HG03045 (cell line): ENCODE data around the gene THSD4.

Experiments
- ATAC-seq: cut with Tn5 transposase; IDR thresholded peaks from one replicate; pipeline ENCODE4 v1.9.1; 2021; ENCODE audit warnings: mild to moderate bottlenecking, moderate library complexity; ENCODE audit not compliant: unreplicated experiment

The THSD4 gene

GRCh38 chr15:71469413-71469812 is 354.1 kb downstream of the THSD4 start:
- ATAC-seq, result no peak

GRCh38 chr15:71471347-71471746 is 356.1 kb downstream of the THSD4 start:
- no peak for ATAC-seq

GRCh38 chr15:71472566-71472965 is 357.3 kb downstream of the THSD4 start:
- no peak for ATAC-seq

GRCh38 chr15:71473751-71474150 is 358.5 kb downstream of the THSD4 start:
- no peak for ATAC-seq

GRCh38 chr15:71476823-71477222 is 361.6 kb downstream of the THSD4 start:
- ATAC-seq, result no peak

GRCh38 chr15:71480556-71480955 is 365.3 kb downstream of the THSD4 start:
- no peak for ATAC-seq

- no peak for ATAC-seq
Observed at GRCh38 chr15:71484080-71484479, 368.8 kb downstream of the THSD4 start.

- no peak for ATAC-seq
Observed at GRCh38 chr15:71485094-71485693, 369.9 kb downstream of the THSD4 start.

GRCh38 chr15:71489570-71489969 is 374.3 kb downstream of the THSD4 start:
- ATAC-seq, result no peak

- no peak for ATAC-seq
Observed at GRCh38 chr15:71493526-71493925, 378.3 kb downstream of the THSD4 start.

GRCh38 chr15:71494563-71495397 is 379.5 kb downstream of the THSD4 start:
- no peak for ATAC-seq

- ATAC-seq, result no peak
Observed at GRCh38 chr15:71495398-71495780, 380.1 kb downstream of the THSD4 start.

- ATAC-seq, result no peak
Observed at GRCh38 chr15:71496336-71496955, 381.2 kb downstream of the THSD4 start.

GRCh38 chr15:71501344-71502076 is 386.2 kb downstream of the THSD4 start:
- no peak for ATAC-seq

GRCh38 chr15:71502077-71502432 is 386.8 kb downstream of the THSD4 start:
- ATAC-seq, result no peak

- no peak for ATAC-seq
Observed at GRCh38 chr15:71505962-71506361, 390.7 kb downstream of the THSD4 start.

GRCh38 chr15:71506946-71507345 is 391.7 kb downstream of the THSD4 start:
- ATAC-seq, result no peak

GRCh38 chr15:71508081-71508682 is 392.9 kb downstream of the THSD4 start:
- no peak for ATAC-seq

GRCh38 chr15:71509139-71509538 is 393.9 kb downstream of the THSD4 start:
- ATAC-seq, result no peak

GRCh38 chr15:71510763-71511162 is 395.5 kb downstream of the THSD4 start:
- no peak for ATAC-seq
